NCI-H1436 (cell line): ENCODE results near the gene CCNT1.
A peak's percentile ranks its signal among the peaks of the same experiment; 100 is the strongest.
"Not testable (repeated sequence)": the region's sequence is repeated elsewhere in the genome, so short reads cannot be mapped to it uniquely, and the experiment has no call there.

Source experiments
- DNase-seq: peaks from one replicate; lab custom pipeline; 2025; lab: John Stamatoyannopoulos, UW

The CCNT1 gene

DNA sequence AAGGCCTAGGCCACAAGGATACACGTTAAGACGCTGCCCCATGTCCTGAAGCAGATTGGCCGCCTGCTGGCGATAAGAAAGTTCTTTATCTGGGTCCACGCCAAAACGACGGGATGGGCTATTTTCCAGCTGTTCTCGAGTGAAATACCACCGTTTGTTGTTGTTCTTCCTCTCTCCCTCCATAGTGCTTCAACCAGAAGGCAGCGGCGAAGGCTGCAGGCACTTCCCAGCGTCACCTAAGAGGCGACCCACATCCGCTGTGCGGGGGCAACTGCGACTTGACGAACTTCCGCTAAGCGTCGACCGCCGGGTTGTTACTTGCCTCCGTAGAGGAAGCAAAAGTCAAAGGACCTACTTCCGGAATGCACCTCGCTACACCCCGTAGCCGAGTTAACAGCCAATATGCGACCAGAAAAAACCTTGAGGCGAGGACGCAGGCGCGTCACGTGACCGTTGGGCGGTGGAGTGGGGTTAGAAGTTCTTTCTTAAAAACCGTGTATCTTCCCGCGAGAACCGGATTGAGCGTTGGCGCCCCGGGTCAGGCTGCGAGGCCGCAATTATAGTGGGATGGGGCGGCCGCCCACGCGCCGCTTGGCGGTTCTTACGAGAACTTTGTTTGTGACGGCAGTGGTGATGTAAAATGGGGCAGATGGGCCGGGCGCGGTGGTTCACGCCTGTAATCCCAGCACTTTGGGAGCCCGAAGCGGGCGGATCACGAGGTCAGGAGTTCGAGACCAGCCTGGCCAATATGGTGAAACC is at the start of gene CCNT1:
Gene CCNT1, minus strand, starts transcription at position 215 of the 759 bp plus-strand sequence. Its CDS starts 32 bp downstream, at position 183.
- DNase-seq = peak; percentile 99

DNA sequence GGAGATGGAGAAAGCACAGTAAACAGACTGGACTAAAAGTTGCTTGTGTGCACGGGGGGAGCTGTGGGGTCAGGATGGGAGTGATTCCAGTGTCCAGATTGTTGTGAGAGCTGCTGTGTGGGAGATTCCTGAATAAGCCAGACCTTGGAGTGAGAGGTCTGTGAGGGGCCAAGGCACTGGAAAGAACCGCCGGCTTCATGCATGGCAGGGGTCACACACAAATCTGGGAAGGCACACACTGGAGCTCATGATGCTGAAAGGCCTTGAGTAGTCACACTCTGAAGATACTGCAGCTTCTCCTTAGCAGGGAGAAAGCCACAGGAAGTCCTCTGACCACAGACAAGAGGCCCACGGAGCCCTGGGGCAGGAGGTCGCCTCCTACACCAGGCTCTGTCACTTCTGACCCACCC is 49.3 kb upstream of the CCNT1 start:
- no peak for DNase-seq

DNA sequence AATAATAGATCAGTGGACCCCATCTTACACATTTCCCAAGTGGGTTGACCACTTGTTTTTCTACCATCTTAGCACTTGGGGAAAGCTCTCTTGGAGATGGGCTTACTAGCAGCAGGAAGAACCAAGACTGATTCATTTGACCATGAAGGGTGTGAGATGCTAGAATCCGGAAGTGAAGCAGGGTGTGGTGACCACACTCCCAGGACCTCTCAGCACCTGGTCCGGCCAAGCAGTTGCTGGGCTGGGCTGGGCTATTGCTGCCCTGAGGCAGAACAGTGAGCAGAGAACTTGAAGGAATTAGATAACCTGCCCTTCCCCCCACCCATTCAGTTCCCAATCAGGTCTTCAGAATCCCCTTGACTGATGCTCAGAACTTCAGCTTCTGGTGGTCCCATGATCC is 48.0 kb upstream of the CCNT1 start:
- DNase-seq = no peak

DNA sequence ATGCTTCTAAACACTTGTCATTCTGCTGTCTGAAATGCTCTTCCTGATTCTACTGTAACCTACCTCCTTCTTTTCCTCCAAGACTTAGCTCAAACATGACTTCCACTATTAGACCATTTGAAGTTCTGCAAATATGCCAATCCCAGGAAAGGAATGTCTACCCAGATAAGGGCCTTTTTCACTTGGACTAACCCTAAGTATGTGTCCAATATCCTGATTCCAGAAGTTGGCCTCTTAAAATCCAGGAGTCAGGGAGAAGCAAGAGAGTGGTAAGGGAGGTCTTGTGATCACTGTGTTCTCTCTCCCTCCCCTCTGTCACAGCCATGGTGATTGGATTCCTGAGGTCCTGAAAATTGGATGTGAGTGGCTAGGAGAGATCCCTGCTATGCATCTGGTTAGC is 42.2 kb upstream of the CCNT1 start:
- DNase-seq = no peak

DNA sequence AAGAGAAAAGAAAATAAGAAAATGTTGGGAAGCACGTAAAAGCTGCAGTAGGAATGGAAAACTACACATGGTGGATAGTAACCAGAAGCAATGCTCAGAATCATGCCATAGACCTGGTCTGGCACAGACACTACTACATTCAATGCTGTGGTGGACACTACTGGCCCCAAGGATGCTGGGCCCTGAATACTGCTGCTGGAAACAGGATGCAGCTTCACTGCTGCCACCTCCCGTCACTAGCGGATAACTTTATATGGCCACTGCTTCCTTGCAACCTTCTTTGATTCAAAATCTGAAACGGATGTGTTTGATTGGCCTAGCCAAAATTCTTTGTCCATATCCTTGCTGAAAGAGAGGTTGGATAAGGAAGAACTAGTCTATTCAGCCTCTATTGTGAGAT is 41.7 kb upstream of the CCNT1 start:
- no peak for DNase-seq

DNA sequence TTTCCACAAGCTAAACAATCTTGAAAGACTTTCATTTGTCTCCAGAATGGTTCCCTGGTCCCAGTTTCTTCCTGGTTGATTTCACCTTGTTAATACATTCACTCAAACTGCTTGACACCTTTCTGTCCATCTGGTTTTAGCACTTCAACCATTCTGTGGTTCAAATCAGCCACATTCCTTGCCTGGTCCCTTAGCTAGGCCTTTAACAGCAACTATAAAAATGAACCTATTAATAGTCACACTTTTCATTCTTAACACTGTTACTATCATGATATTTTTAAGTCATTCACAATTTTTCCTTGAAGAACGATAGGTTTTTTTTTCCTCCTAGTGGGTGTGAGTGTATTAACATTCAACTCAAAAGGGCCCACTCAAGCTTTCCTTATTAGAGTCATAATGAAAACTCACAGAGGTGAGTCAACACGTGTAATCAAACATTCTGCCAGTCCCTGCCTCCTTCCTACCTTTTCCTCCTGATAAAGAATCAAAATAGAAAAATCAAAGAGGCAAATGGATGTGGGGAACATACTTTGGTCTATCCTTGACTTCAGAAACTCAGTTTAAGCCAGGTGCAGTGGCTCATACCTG is 34.4 kb upstream of the CCNT1 start:
- no peak for DNase-seq

DNA sequence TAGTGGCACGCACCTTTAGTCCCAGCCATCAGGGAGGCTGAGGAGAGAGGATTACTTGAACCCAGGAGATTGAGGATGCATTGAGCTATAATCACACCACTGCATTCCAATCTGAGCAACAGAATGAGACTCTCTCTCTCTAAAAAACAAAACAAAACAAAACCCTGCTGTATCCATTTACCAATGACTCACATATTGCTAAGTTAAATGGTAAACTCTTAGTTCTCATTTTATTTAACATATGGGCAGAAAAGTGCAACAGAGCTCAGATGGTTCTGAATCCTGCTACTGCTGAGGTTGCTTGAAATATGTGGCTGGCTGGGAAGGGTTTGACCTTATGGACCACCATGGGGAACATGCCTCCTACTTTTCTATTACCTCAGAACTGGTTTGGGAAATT is 33.7 kb upstream of the CCNT1 start:
- no peak for DNase-seq

DNA sequence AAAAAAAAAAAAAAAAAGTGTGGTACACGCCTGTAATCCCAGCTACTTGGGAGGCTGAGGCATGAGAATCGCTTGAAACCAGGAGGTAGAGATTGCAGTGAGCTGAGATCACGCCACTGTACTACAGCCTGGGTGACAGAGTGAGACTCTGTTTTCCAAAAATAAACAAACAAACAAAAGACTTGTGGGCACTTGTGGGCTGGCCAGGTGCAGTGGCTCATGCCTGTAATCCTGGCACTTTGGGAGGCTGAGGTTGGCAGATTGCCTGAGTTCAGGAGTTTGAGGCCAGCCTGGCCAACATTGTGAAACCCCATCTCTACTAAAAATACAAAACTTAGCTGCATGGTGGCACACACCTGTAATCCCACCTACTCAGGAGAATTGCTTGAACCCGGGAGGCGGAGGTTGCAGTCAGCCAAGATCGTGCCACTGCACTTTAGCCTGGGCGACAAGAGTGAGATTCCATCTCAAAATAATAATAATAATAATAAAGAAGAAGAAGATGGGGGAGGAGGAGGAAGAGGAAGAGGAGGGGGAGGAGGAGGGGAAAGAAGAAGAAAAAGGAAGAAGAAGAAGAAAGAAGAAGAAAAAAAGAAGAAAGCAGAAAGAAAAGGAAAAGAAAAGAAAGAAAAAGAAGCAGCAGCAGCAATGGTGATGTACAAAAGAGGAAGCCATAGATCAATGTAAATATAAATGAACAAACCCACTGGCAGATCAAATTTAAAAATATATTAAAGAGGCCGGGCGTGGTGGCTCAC is 27.9 kb upstream of the CCNT1 start:
- no peak for DNase-seq

DNA sequence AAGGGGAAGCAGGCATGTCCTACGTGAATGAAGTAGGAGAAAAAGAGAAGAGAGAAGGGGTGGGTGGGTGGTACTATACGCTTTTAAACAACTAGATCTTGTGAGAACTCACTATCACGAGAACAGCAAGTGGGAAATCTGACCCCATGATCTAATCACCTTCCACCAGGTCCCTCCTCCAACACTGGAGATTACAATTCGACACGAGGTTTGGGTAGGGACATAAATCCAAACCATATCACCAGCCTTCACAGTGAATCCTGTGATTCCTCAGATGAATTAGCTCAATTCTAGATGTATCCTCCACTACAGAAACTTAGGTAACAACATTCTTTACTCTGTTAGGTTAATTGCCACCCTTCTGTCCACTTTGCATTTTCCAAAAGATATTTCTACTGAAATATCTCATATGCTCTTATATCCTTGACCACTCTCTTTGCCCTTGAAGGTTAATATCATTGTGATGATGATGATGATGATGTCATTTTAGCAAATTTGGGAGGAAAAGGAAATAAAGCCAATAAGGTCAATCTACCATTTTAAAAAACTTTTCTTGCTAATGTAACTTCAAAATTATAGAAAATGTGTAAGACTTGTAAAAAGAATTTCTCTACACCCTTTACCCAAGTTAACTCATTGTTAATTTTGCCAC is 23.2 kb upstream of the CCNT1 start:
- no peak for DNase-seq

DNA sequence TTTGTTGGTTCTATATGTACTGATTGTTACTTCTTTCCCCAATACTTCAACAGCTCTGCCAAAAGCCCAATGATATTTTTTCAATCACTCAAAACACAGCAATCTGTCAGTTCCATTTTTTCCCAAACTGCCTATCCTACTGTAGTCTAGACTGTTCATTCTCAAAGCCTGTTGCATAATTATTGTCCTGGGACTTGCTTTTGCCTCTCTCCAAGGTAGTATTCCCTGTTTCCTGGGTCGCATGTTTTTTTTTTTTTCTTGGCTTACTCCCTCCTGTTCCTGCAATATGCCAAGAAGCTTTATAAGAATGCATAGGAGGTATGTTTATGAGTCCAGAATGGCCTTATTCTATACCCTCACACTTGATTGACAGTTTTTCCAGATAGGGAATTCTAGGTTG is 19.9 kb upstream of the CCNT1 start:
- no peak for DNase-seq

DNA sequence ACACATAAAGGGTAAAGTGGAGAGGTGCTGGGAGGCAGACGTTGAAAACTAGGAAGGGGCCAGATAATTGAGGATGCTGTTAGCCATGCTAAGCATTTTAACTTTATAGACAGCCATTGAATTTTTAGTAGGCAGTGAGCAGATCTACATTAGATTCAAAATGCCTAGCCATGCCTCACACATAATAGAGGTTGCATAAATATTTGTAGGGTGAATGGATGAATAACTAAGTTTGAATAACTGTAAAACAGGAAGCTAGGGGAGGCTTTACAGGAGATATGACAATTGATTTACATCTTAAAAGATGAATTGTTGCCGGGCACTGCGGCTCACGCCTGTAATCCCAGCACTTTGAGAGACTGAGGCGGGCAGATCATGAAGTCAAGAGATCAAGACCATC is 12.3 kb upstream of the CCNT1 start:
- no peak for DNase-seq

DNA sequence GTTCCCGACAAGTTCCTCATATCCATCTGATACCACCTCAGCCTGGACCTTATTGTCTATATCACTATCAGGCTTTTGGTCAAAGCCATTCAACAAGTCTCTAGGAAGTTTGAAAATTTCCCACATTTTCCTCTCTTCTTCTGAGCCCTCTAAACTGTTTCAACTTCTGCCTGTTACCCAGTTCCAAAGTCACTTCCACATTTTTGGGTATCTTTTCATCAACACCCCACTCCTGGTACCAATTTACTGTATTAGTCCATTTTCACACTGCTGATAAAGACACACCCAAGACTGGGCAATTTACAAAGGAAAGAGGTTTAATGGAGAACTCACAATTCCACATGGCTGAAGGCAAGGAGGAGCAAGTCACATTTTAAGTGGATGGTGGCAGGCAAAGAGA is 4.2 kb upstream of the CCNT1 start:
- DNase-seq = not testable (repeated sequence)

DNA sequence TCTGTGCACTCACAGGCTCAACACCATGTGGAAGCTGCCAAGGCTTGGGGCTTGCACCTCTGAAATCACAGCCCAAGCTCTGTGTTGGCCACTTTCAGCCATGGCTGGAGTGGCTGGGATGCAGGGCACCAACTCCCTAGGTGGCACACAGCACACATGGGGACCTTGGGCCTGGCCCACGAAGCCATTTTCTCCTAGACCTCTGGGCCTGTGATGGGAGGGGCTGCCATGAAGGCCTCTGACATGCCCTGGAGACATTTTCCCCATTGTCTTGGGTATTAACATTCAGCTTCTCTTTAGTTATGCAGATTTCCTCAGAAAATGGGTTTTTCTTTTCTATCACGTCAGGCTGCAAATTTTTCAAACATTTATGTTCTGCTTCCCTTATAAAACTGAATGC is 3.7 kb upstream of the CCNT1 start:
- DNase-seq = not testable (repeated sequence)

DNA sequence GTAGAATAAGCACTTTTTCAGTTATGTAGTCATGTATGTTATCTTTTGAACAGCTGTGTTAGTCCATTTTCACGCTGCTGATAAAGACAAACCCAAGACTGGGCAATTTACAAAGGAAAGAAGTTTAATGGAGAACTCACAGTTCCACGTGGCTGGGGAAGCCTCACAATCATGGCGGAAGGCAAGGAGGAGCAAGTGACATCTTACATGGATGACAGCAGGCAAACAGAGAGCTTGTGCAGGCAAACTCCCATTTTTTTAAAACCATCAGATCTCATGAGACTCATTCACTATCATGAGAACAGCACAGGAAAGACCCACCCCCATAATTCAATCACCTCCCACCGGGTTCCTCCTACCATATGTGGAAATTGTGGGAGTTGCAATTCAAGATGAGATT is 2.5 kb upstream of the CCNT1 start:
- DNase-seq = not testable (repeated sequence)

DNA sequence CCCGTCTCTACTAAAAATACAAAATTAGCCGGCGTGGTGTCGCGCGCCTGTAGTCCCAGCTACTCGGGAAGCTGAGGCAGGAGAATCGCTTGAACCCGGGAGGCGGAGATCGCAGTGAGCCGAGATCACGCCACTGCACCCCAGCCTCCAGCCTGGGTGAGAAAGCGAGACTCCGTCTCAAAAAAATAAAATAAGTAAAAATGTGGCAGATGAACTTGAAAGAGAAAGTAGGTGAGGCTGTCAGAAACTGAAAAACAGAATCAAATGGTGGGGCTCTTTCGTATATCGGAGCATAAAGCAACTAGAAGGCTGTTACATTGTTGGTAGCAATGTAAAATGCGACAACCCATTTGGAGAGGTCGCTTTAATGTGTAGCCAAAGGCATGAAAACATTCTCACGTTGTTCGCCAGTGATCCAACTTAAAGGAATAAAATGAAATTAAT is 767 bp upstream of the CCNT1 start:
- no peak for DNase-seq

DNA sequence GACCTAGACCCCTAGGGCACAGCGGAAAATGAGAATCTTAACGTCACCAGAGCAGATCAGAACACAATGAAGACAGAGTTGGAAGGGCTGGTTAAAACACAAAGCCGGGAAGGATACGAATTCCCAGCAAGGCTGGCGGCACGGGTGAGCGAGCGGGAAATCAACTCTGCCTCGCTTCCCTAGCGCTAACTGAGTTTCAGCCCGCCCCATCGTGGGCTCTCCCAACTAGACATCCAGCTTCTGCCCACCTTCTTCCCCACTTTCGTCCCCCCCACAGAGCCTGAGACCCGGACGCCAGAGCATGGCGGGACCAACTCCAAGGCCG is 377 bp downstream of the CCNT1 start:
- no peak for DNase-seq

DNA sequence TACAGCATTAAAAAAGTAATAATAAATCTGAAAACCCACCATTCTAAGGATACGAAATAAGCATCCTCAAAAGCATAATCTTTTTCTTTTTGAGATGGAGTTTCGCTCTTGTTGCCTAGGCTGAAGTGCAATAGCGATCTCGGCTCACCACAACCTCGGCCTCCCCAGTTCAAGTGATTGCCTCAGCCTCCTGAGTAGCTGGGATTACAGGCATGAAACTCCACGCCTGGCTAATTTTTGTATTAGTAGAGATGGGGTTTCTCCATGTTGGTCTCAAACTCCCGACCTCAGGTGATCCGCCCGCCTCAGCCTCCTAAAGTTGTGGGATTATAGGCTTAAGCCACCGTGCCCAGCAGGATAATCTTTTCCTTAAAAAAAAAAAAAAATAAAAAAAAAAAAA is 4.3 kb downstream of the CCNT1 start:
- DNase-seq = no peak

DNA sequence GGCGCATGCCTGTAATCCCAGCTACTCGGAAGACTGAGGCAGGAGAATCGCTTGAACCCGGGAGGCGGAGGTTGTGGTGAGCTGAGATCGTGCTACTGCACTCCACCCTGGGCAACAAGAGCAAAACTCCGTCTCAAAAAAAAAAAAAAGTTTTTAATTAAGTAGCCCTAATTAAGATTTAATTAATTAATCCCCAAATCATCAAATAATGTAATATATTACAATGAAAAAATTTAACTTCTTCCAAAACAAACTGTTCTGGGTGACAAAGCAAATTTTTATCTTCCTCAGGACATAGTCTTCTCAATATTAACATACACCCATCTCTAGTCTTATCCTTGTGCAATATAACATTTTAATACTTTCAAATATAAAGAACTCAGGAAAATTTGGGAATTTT is 17.7 kb downstream of the CCNT1 start:
- not testable (repeated sequence) for DNase-seq

DNA sequence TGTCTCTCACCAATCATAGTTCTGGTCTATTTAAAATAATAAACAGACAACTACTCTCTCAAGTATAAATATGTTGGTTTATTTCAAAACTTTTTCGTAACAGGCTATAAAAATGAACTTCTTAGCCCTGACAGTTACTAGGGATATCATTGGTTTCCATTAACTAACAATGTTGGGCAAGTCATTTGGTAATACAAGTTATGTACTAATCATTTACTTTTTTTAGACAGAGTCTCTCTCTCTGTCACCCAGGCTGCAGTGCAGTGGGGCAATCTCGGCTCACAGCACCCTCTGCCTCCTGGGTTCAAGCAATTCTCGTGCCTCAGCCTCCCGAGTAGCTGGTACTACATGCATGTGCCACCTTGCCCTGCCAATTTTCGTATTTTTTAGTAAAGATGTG is 19.9 kb downstream of the CCNT1 start:
- no peak for DNase-seq

DNA sequence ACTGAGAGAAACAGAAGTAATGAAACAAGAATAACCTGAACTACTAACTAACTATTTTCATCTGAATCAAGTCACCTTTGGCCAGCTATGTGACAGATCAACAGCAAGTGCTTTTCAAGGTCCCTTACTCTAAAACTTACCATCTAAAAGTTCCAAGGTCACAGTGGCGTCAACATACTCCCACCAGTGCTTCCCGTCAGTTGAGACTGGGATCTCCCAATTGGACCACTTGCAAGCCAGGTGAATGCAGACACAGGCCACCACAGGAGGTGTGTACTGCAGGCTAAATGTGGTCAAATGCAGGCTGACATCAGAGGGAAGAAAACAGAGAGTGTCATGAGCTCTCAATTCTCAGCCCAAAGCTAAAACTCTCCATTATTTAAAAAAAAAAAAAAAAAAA is 20.6 kb downstream of the CCNT1 start:
- DNase-seq = no peak

DNA sequence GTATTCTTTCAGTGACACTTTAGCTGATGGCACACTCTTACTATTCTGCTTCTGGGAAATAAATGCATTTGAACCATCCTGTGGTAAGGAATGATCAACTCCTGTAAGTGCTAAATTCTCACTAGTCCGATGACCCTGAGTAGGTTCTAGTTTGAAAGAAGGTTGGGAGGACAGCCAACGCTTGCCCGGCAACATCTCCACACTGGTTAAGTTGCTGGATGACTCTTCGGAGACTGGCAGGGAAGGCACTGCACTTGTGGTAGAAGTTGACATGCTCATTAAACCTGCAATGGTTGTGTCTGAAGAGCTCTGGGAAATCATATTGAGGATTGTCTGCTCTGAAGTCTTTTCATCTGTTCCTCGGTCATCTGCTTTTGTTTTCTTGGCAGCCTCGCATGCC is 22.5 kb downstream of the CCNT1 start:
- DNase-seq = no peak

DNA sequence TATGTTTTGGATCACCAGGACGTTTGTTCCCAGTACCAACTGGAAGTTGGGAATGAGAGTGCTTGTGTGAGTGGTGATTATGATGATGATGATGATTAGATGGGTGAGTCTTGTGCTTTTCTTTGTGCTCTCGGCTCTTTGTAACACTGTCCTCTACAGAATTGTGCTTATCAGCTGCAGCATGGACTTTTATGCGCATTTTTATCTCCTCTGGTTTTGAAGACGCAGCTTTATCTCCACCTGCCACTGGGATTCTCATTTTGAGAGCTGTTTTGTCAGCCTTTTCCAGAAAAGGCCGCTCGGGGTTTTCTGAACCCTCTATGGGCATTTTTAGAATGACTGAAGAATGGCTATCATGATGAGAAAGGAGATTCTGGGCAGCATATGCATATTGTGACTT is 22.9 kb downstream of the CCNT1 start:
- DNase-seq = no peak
